EH (cell line): Measurements from ENCODE around the gene C1orf226.

Experiments used
- DNase-seq: peaks from one replicate; pipeline ENCODE4 v3.0.0-alpha.2; 2015; ENCODE audit warnings: low read depth

C1orf226 gene

GRCh38 chr1:162384601-162385279 is 3.2 kb downstream of the C1orf226 start:
- no peak for DNase-seq

DNA sequence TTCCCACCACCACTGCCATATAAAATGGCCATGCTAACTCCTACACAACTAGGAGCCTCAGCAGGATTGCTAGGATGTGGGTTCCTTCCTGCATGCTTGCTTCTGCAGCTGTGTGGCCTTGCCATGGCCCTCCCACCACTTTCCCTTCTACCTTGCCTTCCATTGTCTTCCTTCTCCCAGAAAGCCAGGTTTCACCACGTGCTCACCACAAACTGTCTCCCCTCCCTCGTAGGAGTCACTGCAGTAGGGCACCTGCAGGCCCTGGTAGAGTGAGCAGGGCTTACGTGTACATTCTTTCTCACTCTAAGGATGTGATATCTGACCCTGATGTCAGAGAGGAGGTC is 3.7 kb downstream of the C1orf226 start:
- no peak for DNase-seq

- no peak for DNase-seq
These were observed 4.2 kb downstream of the C1orf226 start for GRCh38 chr1:162385702-162386101.

- DNase-seq, result no peak
These were observed 5.0 kb downstream of the C1orf226 start for GRCh38 chr1:162386292-162387225.

GRCh38 chr1:162387226-162388082 is 5.9 kb downstream of the C1orf226 start:
- no peak for DNase-seq

GRCh38 chr1:162388083-162388594 is 6.6 kb downstream of the C1orf226 start:
- no peak for DNase-seq

DNA sequence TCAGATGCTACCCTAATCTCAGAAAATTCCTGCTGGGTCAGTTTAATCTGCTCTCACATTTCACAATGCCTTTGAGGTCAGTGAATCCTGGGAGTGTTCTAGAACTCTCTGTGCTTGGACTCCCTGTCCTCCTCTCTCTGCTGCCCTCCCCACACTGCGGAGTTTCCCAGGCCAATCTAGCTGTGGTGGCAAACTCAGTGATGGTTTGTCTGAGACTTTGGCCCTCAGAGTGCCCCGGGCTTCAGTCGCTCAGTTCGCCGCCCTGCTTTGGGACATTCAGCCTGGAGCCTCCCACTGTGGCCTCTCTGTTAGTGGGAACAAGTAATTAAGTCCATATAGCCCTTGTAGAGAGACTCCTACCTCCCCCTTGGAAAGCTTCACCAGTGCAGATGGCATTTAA is 7.1 kb downstream of the C1orf226 start:
- DNase-seq, result no peak

DNA sequence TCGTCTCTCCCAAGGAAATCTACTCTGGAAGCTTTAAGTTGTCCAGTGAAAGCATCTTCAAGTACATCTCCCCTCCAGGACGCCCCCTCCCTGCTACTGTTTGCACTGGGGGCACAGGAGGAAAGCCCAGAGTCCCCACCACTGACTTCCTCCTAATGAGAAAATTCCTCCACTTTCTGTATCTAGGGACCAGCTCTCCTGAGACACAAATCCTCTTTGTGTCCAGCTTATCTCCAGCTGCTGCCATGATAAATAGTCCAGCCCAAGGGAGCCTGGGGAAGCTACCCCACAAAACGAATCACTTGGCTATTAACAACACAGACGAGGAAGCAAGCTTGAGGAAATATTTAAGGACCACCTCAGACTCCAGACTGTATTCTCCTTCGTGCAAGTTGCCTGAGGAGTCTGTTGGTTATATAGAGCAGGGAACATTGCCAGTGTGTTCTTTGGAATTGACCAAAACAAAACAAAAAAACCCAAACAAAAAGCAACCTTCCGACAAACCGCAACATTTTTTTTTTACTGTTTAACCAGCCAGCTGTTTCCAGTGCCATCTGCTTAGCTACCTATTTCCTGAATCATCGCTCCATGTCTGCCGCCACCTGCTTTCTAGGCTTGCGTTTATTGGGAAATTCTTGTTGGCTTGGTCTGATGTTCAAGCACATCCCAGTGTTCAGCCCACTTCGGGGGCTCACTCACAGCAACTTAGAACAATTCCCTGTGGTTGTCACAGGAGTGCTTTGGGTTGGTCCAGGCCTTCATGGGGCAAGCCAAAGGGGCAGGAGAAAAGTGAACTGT is 7.7 kb downstream of the C1orf226 start:
- DNase-seq, result peak; percentile 62

DNA sequence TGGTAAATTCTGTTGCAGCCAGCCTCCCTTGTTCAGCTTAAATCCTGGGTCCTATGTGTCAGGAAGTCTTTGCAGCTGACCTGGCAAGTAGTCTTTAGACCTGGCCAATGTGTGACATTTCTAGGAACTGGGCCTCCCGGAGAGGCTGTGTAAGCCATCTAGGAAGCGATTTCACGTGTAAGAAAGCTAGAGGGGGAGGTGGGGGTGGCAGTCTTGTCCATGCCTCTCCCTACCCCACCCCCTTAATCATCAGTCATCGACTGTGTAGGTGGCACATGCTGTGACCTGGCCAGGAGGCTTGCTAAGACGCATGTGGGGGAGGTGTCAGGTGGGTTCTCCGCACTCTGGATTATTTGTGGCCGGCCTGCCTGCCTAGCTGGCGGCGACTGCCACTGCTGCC is 8.4 kb downstream of the C1orf226 start:
- no peak for DNase-seq

- DNase-seq, result no peak
These were observed 9.1 kb downstream of the C1orf226 start for GRCh38 chr1:162390396-162391185.

GRCh38 chr1:162391790-162392563 is 10.4 kb downstream of the C1orf226 start:
- DNase-seq, result peak; percentile 58

GRCh38 chr1:162396201-162396906 is 14.8 kb downstream of the C1orf226 start:
- no peak for DNase-seq

- DNase-seq, result no peak
These were observed 15.5 kb downstream of the C1orf226 start for GRCh38 chr1:162397039-162397448.

DNA sequence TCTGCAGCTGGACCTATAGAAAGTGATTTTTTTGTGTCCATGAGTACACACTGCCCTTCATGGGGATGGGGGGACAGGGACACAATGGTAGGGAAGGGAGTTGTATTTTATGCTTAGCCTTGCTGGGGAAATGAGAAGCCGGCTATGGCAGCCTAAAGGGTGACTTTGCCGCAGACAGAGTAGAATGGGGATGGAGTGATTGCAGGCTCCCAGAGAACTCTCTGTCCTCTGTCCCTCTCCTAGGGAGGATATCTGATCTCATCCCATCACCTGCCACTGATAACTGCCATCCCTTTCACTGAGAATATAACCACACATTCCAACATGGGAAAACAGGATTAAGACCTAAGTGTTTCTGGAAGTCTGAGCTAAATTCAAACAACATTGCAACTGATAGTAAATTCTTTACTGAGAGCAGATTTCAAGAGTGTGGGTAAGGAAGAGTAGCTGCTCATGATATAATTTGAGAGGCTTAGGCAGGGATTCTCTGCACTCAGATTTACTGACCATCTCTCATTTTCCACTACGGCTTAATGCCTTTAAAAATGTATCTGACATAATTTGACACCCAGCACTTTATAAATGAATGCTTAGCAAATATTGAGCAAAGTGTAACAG is 16.5 kb downstream of the C1orf226 start:
- no peak for DNase-seq

- no peak for DNase-seq
These were observed 17.6 kb downstream of the C1orf226 start for GRCh38 chr1:162398999-162399580.

- DNase-seq, result no peak
These were observed 19.3 kb downstream of the C1orf226 start for GRCh38 chr1:162400790-162401355.

DNA sequence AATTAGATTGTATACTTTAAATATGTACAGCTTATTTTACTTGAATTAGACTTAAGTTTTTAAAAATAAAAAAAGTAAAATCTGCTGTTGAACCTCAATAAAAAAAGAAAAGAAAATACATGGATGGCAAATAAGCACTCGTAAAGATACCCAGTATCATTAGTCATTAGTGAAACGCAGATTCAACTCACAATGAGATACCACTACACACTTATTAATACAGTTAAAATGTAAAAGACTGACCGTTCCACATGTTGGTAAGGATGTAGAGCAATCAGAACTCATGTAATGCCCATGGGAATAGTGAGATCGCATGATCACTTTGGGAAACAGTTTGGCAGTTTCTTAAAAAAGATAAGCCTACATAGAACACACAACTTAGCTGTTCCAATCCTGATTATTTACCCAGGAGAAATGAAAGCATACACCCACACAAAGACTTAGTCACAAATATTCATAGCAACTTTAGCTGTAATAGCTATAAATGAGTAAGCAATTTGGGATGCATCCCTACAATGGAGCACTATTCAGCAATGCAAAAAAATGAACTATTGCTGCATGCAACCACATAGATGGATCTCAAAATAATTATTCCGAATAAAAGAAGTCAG is 23.1 kb downstream of the C1orf226 start:
- DNase-seq, result peak; percentile 73
